ENCODE measurements around the gene PCDHA2.
"Not testable (repeated sequence)": the region's sequence is repeated elsewhere in the genome, so short reads cannot be mapped to it uniquely, and the experiment has no call there.

The PCDHA2 gene

DNA sequence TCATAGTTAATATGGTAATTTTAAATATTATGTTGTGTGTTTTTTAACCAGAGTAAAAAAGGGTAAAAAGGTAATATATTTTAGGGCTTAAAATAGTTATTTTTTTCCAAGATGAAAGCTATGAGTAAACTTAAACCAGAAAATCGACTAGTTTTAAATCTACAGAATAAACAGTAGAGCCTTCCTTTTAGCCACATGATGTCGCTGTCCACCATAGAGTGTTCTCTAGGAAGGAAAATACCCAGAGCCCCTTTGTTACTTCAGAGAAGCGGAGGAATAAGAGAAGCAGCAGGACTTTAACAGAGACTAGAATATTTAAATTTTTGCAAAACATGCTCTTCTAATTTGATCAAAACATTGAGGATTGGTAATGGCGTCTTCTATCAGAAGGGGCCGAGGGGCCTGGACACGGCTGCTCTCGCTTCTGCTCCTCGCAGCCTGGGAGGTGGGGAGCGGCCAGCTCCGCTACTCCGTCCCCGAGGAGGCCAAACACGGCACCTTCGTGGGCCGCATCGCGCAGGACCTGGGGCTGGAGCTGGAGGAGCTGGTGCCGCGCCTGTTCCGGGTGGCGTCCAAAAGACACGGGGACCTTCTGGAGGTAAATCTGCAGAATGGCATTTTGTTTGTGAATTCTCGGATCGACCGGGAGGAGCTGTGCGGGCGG lies at the start of gene PCDHA2:
Gene PCDHA2 (plus strand): TSS at position 258 of the 664 bp plus-strand sequence.
- peak; percentile 70 for DNase-seq

GRCh38 chr5:140753561-140753960 lies 41.1 kb upstream of the PCDHA2 start:
- DNase-seq: no peak

DNA sequence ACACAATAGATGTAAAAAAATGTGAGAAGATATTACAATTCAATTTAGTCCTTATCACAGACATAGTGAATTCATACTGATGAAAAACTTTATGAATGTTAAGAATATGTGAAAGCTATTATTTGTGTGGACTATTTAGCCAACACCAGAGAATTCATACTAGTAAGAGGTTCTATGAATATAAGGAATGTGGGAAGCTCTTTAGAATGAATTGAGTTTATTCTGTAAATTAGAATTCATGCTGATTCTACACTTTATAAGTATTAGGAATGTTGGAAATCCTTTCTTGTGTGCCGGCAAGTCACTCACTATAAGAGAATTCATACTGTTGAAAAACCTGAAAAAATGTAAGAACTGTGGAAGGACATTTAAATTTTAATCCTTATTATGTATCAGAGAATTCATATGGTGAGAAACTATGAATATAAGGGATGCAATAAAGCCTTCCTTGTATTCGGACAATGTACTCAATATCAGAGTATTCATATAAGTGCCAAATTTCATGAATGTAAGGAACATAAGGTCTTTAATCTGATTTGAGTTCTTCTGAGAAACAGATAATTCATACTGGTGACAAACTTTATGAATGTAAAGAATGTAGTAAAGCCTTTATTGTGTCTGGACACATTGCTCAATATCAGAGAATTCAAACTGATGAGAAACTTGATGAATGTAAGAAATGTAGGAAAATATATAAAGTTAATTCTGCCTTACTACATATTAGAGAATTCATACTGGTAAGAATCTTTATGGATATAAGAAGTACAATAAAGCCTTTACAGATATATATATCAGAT lies 30.3 kb upstream of the PCDHA2 start:
- DNase-seq: no peak

DNA sequence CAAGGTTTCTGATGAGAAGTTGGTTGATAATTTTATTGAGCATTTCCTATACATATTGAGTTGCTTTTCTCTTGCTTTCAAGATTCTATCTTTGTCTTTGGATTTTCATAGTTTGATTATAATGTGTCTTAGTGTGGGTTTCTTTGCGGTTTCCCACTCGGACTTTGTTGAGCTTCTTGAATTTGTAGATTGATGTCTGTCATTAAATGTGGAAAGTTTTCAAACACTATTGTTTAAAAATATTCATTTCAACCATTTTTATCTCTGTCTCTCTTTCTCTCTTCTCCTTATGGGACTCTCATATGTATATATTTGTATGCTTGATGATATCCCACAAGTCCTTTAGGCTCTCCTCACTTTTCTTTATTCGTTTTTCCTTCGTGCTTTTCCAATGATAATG lies 27.2 kb upstream of the PCDHA2 start:
- no peak for DNase-seq

GRCh38 chr5:140780512-140780911 lies 14.1 kb upstream of the PCDHA2 start:
- no peak for DNase-seq

- DNase-seq: peak; percentile 30
Measured at GRCh38 chr5:140785905-140786686, 8.6 kb upstream of the PCDHA2 start, which contains the start of gene PCDHA1. PCDHA1 (plus strand) TSS chr5:140786140.

- DNase-seq: not testable (repeated sequence)
Measured at GRCh38 chr5:140787422-140787821, 7.2 kb upstream of the PCDHA2 start.

DNA sequence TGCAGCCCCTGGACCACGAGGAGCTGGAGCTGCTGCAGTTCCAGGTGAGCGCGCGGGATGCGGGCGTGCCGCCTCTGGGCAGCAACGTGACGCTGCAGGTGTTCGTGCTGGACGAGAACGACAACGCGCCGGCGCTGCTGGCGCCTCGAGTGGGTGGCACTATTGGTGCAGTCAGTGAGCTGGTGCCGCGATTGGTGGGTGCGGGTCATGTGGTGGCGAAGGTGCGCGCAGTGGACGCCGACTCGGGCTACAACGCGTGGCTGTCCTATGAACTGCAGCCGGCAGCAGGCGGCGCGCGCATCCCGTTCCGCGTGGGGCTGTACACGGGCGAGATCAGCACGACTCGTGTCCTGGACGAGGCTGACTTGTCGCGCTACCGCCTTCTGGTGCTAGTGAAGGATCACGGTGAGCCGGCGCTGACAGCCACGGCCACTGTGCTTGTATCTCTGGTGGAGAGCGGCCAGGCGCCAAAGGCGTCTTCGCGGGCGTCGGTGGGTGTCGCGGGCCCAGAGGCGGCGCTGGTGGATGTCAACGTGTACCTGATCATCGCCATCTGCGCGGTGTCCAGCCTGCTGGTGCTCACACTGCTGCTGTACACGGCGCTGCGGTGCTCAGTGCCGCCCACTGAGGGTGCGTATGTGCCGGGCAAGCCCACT lies 6.7 kb upstream of the PCDHA2 start:
- not testable (repeated sequence) for DNase-seq

DNA sequence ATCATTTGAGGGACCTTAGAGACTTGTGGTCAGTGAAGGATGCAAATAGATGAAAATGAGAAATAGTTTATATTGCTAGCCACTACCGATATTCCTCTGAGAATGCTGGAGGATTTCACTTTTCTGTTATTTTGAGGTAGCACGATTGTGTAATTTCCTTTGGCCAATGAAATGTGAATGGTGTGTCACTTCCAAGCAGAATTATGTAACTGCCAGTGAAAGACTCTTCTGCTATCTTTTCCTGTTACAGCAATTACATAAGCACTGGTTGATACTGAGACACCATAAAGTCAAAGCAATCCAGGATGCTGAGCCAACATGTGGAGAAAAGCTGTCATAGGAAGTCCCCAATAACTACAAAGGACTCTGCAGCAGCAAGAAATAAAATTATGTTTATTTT lies 3.6 kb upstream of the PCDHA2 start:
- DNase-seq: no peak

DNA sequence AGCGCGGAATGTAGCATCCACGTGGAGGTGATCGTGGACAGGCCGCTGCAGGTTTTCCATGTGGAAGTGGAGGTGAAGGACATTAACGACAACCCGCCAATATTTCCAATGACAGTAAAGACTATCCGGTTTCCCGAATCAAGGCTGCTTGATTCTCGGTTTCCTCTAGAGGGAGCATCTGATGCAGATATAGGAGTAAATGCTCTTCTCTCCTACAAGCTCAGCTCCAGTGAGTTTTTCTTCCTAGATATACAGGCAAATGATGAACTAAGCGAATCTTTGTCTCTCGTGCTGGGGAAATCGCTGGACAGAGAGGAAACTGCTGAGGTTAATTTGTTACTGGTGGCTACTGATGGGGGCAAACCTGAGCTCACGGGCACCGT lies 598 bp downstream of the PCDHA2 start:
- DNase-seq: peak; percentile 61

DNA sequence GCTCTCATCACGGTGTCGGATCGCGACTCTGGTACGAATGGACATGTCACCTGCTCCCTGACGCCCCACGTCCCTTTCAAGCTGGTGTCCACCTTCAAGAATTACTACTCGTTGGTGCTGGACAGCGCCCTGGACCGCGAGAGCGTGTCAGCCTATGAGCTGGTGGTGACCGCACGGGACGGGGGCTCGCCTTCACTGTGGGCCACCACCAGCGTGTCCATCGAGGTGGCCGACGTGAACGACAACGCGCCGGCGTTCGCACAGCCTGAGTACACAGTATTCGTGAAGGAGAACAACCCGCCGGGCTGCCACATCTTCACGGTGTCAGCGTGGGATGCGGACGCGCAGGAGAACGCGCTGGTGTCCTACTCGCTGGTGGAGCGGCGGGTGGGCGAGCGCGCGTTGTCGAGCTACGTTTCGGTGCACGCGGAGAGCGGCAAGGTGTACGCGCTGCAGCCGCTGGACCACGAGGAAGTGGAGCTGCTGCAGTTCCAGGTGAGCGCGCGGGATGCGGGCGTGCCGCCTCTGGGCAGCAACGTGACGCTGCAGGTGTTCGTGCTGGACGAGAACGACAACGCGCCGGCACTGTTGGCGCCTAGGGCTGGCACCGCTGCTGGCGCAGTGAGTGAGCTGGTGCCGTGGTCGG lies 1.5 kb downstream of the PCDHA2 start:
- not testable (repeated sequence) for DNase-seq

DNA sequence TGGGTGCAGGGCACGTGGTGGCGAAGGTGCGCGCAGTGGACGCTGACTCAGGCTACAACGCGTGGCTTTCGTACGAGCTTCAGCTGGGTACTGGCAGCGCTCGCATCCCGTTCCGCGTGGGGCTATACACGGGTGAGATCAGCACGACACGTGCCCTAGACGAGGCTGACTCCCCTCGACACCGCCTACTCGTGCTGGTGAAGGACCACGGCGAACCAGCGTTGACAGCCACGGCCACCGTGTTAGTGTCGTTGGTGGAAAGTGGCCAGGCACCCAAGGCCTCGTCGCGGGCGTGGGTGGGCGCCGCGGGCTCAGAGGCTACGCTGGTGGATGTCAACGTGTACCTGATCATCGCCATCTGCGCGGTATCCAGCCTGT lies 2.1 kb downstream of the PCDHA2 start:
- no peak for DNase-seq

DNA sequence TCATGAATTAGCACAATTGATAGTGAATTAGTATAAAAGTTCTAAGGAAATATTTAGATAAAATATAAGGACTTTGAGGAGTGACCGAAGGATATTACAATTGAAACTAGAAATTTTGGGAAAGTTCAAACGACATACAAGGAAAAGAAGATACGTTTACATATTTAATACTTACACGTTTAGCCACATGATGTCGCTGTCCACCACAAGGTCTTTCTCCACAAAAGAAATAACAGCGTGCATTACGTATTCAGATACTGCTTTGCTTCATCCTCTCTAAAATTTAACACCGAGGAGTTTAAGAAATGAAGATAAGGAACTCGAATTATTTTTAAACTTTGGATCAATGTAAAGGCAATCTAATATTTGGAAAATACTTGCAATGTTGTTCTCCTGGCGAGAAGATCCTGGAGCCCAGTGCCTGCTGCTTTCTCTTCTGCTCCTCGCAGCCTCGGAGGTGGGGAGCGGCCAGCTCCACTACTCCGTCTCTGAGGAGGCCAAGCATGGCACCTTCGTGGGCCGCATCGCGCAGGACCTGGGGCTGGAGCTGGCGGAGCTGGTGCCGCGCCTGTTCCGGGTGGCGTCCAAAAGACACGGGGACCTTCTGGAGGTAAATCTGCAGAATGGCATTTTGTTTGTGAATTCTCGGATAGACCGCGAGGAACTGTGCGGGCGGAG lies 6.3 kb downstream of the PCDHA2 start, which contains the start of gene PCDHA3:
Gene PCDHA3 (plus strand): TSS at position 242 of the 678 bp plus-strand sequence.
- DNase-seq: peak; percentile 0

- DNase-seq: no peak
Measured at GRCh38 chr5:140801494-140801841, 6.8 kb downstream of the PCDHA2 start.

DNA sequence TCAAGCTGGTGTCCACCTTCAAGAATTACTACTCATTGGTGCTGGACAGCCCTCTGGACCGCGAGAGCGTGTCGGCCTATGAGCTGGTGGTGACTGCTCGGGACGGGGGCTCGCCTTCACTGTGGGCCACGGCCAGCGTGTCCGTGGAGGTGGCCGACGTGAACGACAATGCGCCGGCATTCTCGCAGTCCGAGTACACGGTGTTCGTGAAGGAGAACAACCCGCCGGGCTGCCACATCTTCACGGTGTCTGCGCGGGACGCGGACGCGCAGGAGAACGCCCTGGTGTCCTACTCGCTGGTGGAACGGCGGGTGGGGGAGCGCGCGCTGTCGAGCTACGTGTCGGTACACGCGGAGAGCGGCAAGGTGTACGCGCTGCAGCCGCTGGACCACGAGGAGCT lies 7.7 kb downstream of the PCDHA2 start:
- DNase-seq: not testable (repeated sequence)

DNA sequence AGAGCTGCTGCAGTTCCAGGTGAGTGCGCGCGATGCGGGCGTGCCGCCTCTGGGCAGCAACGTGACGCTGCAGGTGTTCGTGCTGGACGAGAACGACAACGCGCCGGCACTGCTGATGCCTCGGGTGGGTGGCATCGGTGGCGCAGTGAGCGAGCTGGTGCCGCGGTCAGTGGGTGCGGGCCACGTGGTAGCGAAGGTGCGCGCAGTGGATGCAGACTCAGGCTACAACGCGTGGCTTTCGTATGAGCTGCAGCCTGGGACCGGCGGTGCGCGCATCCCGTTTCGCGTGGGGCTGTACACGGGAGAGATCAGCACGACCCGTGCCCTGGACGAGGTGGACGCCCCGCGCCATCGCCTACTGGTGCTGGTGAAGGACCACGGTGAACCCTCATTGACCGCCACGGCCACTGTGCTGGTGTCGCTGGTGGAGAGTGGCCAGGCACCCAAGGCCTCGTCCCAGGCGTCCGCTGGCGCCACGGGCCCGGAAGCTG lies 8.2 kb downstream of the PCDHA2 start:
- DNase-seq: no peak

- no peak for DNase-seq
Measured at GRCh38 chr5:140806834-140807775, 12.5 kb downstream of the PCDHA2 start, which contains the start of gene PCDHA4. PCDHA4 (plus strand) TSS chr5:140807068.

DNA sequence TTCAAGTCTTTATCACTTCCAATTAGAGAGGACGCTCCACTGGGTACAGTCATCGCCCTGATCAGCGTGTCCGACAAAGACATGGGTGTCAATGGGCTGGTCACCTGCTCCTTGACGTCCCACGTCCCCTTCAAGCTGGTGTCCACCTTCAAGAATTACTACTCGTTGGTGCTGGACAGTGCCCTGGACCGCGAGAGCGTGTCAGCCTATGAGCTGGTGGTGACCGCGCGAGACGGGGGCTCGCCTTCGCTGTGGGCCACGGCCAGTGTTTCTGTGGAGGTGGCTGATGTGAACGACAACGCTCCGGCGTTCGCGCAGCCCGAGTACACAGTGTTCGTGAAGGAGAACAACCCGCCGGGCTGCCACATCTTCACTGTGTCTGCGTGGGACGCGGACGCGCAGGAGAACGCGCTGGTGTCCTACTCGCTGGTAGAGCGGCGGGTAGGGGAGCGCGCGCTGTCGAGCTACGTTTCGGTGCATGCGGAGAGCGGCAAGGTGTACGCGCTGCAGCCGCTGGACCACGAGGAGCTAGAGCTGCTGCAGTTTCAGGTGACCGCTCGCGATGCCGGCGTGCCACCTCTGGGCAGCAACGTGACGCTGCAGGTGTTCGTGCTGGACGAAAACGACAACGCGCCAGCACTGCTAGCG lies 13.7 kb downstream of the PCDHA2 start:
- DNase-seq: not testable (repeated sequence)

DNA sequence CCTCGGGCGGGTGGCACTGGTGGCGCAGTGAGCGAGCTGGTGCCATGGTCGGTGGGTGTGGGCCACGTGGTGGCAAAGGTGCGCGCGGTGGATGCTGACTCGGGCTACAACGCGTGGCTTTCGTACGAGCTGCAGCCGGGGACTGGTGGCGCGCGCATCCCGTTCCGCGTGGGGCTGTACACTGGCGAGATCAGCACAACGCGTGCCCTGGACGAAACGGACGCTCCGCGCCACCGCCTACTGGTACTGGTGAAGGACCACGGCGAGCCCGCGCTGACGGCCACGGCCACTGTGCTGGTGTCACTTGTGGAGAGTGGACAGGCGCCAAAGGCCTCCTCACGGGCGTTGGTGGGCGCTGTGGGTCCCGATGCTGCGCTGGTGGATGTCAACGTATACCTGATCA lies 14.2 kb downstream of the PCDHA2 start:
- DNase-seq: no peak
